SU-DHL-6 (cell line): ENCODE measurements around the gene PALB2.
A peak's percentile ranks its signal among the peaks of the same experiment; 100 is the strongest.

ENCODE experiments used
- H2AFZ ChIP-seq: fragments of 200-600 bp; sonication (generic); 2 replicates; pipeline ENCODE4 v1.6.1; 2014; ENCODE audit warnings: low read depth, mild to moderate bottlenecking, moderate library complexity, mixed read lengths, antibody characterized with exemption, low read length; ENCODE audit not compliant: severe bottlenecking
- H3F3A ChIP-seq: fragments of 200-600 bp; shearing (Covaris generic); 2 replicates; pipeline ENCODE4 v1.6.0; 2016; ENCODE audit warnings: antibody characterized with exemption, mild to moderate bottlenecking; ENCODE audit not compliant: insufficient read depth
- H3K27ac ChIP-seq: fragments of 200-600 bp; sonication (generic); 2 replicates; pipeline ENCODE4 v1.5.1; 2016; ENCODE audit warnings: low read depth, mild to moderate bottlenecking, low read length, moderate library complexity, mixed read lengths
- H3K27me3 ChIP-seq: fragments of 200-600 bp; sonication (generic), shearing (Covaris generic); 2 replicates; pipeline ENCODE4 v1.6.0; 2014; ENCODE audit warnings: mild to moderate bottlenecking, low read length
- H3K36me3 ChIP-seq: fragments of 200-600 bp; sonication (generic); 2 replicates; pipeline ENCODE4 v1.6.1; 2014; ENCODE audit warnings: mild to moderate bottlenecking, low read length, mixed read lengths
- H3K4me2 ChIP-seq: fragments of 300-600, 200-600 bp; shearing (Covaris generic), sonication (generic); 2 replicates; pipeline ENCODE4 v1.6.0; 2014; ENCODE audit warnings: low read length, low read depth, mild to moderate bottlenecking; ENCODE audit not compliant: poor library complexity, severe bottlenecking
- H3K4me3 ChIP-seq: fragments of 200-600 bp; sonication (generic); 2 replicates; pipeline ENCODE4 v1.5.1; 2014; ENCODE audit warnings: antibody characterized with exemption, low read length, mild to moderate bottlenecking, mixed read lengths; ENCODE audit not compliant: insufficient read depth, poor library complexity, severe bottlenecking
- H3K79me2 ChIP-seq: fragments of 200-600 bp; sonication (generic); 2 replicates; pipeline ENCODE4 v1.6.1; 2014; ENCODE audit warnings: mild to moderate bottlenecking, low read length, moderate library complexity; ENCODE audit not compliant: insufficient read depth
- H3K9ac ChIP-seq: fragments of 200-600 bp; sonication (generic); 2 replicates; pipeline ENCODE4 v1.7.0; 2014; ENCODE audit warnings: mild to moderate bottlenecking, low read length
- H3K9me2 ChIP-seq: fragments of 200-600 bp; sonication (generic); replicated peaks from 2 replicates; pipeline ENCODE4 v1.6.1; 2014; ENCODE audit warnings: low read length; ENCODE audit not compliant: insufficient read depth
- H3K9me3 ChIP-seq: fragments of 200-600 bp; sonication (generic); 2 replicates; pipeline ENCODE4 v1.6.1; 2014; ENCODE audit warnings: low read length, mixed read lengths; ENCODE audit not compliant: insufficient read depth
- H4K20me1 ChIP-seq: fragments of 200-600 bp; sonication (generic); 2 replicates; pipeline ENCODE4 v1.6.1; 2014; ENCODE audit warnings: low read depth, mild to moderate bottlenecking, antibody characterized with exemption, low read length, moderate library complexity, mixed read lengths
- CTCF ChIP-seq: fragments of 200-600 bp; sonication (generic); IDR thresholded peaks from one replicate; pipeline ENCODE4 v1.5.1; 2017; ENCODE audit warnings: antibody characterized with exemption, mild to moderate bottlenecking, low read length, moderate library complexity; ENCODE audit not compliant: insufficient read depth, poor library complexity, severe bottlenecking
- EZH2phosphoT487 ChIP-seq: fragments of 200-600 bp; sonication (generic), shearing (Covaris generic); conservative IDR thresholded peaks from 2 replicates; pipeline ENCODE4 v1.6.1; 2018; ENCODE audit warnings: mild to moderate bottlenecking, antibody characterized with exemption, low read length, moderate library complexity, mixed read lengths

The PALB2 gene

GRCh38 chr16:23561586-23561985 lies 79.5 kb downstream of the PALB2 start:
- Histone ChIP-seq H3K9me2 (no peaks in the 10 kb centered on the region), H3K79me2 (peaks cover 26% of the 10 kb centered on the region), H3K36me3 (no peaks in the 10 kb centered on the region)

GRCh38 chr16:23557779-23558702 lies 83.1 kb downstream of the PALB2 start:
- no peaks in the 10 kb centered on the region for H4K20me1 ChIP-seq
- peaks cover 13% of the 10 kb centered on the region for H3F3A ChIP-seq
- H3K27me3 ChIP-seq, result no peaks in the 10 kb centered on the region
- peak overlapping the region; percentile 82 for H3K4me3 ChIP-seq
- peak overlapping the region; percentile 86 for H3K9ac ChIP-seq
- H3K27ac ChIP-seq, result 0 out of 2 replicates have a peak overlapping the region, but pooled peaks have one; percentile 14
- peak overlapping the region; percentile 71 for H3K4me2 ChIP-seq
- H2AFZ ChIP-seq, result peak overlapping the region; percentile 85
- H3K9me2 ChIP-seq, result no peaks in the 10 kb centered on the region
- H3K79me2 ChIP-seq, result peaks cover 39% of the 10 kb centered on the region
- TF ChIP-seq EZH2phosphoT487, result no peak
- TF ChIP-seq CTCF, result no peak
- H3K9me3 ChIP-seq, result no peaks in the 10 kb centered on the region
- no peaks in the 10 kb centered on the region; the same call in 1 of the 2 replicates for H3K36me3 ChIP-seq

More at GRCh38 chr16:23561586-23561985, 79.5 kb downstream of the PALB2 start:
- no peak overlapping the region for H3K4me3 ChIP-seq
- no peak overlapping the region for H2AFZ ChIP-seq
- no peak overlapping the region for H3K4me2 ChIP-seq
- H3K9me3 ChIP-seq, result no peaks in the 10 kb centered on the region
- no peak overlapping the region for H3K9ac ChIP-seq
- H4K20me1 ChIP-seq, result no peaks in the 10 kb centered on the region
- no peaks in the 10 kb centered on the region for H3K27me3 ChIP-seq
- no peak for TF ChIP-seq CTCF
- no peak overlapping the region for H3K27ac ChIP-seq
- peaks cover 7% of the 10 kb centered on the region for H3F3A ChIP-seq

GRCh38 chr16:23556881-23557778 lies 84.0 kb downstream of the PALB2 start, which contains the start of the genes EARS2 and UBFD1:
Gene EARS2, minus strand, starts transcription at chr16:23557350. Its CDS starts 7 bp downstream, at chr16:23557343.
Gene UBFD1, plus strand, starts transcription at chr16:23557727. Its CDS starts 16 bp downstream, at chr16:23557743.
- peak within 1 kb of the TSS; percentile 69 for H3K27ac ChIP-seq
- H3K79me2 ChIP-seq, result peaks cover 39% of the 10 kb centered on the region
- peak within 1 kb of the TSS; percentile 71 for H3K4me2 ChIP-seq
- no peaks in the 10 kb centered on the region; the same call in 1 of the 2 replicates for H3K36me3 ChIP-seq
- H3K27me3 ChIP-seq, result no peaks in the 10 kb centered on the region
- H3K4me3 ChIP-seq, result peak within 1 kb of the TSS; percentile 82
- TF ChIP-seq EZH2phosphoT487, result no peak
- peak; percentile 88 for TF ChIP-seq CTCF
- H3F3A ChIP-seq, result peaks cover 13% of the 10 kb centered on the region
- H3K9ac ChIP-seq, result peak within 1 kb of the TSS; percentile 86
- peak within 1 kb of the TSS; percentile 85 for H2AFZ ChIP-seq
- no peaks in the 10 kb centered on the region for H4K20me1 ChIP-seq
- H3K9me3 ChIP-seq, result no peaks in the 10 kb centered on the region
- no peaks in the 10 kb centered on the region for H3K9me2 ChIP-seq
